K562 (cell line): ENCODE results near the gene ASB6. TPM values are rescaled to one million over a fixed set of nuclear protein-coding genes. Genes with fewer than 3 reads are reported as not detected.
A peak's percentile ranks its signal among the peaks of the same experiment; 100 is the strongest.

Experiments
- ATAC-seq: fragments of 200-7000 bp; cut with Tn5 transposase; 3 replicates; pipeline ENCODE4 v1.9.1; 2020; ENCODE audit warnings: moderate library complexity
- BruUV-seq: library from RNA; stranded (reverse); fragments of 400-500 nt; replicated peaks from 2 replicates; lab custom pipeline; 2021; lab: Mats Ljungman, UMichigan
- CTCF ChIA-PET: fragments of 300-600 bp; formaldehyde crosslinking; extraction: SDS; loops from one replicate; lab custom pipeline; 2021; ENCODE audit warnings: low intra/inter-chr PET ratio; lab: Yijun Ruan, JAX
- POLR2A ChIA-PET: fragments of 300-600, 350-650 bp; sonication (Branson Sonifier 250); formaldehyde crosslinking; extraction: SDS; loops from one replicate; lab custom pipeline; 2021; ENCODE audit warnings: antibody characterized with exemption, inconsistent platforms; lab: Yijun Ruan, JAX
- DNase-seq, 4 experiments: peaks; one replicate each; pipeline versions ENCODE4 v3.0.0 to v3.0.0-alpha.2; 2011 to 2018; ENCODE audit warnings: low spot score in 3 of 4, mixed read lengths in 3 of 4; ENCODE audit errors: extremely low read depth in 1 of 4
- FAIRE-seq: peaks from 2 replicates; lab custom pipeline; 2011; peaks lifted over from hg19 to GRCh38; lab: Jason Lieb, UNC
- H2AFZ ChIP-seq: 2 replicates; pipeline ENCODE4 v1.6.0; 2011; ENCODE audit warnings: low read depth, low read length, control low read depth, inconsistent platforms
- H3K27ac ChIP-seq: fragments of 200-600 bp; 3 replicates; pipeline ENCODE4 v1.8.0; 2011; ENCODE audit warnings: low read depth, mild to moderate bottlenecking, control low read depth, inconsistent platforms, low read length, moderate library complexity, mixed read lengths; ENCODE audit errors: extremely low read depth
- H3K27me3 ChIP-seq, 2 experiments: fragments of 300-600 bp in 1 of 2; 2 replicates in 1 of 2; 3 replicates in 1 of 2; pipeline versions ENCODE4 v1.6.0 to v1.8.0; 2011; ENCODE audit warnings: inconsistent platforms in 2 of 2, low read length in 2 of 2, mild to moderate bottlenecking in 1 of 2, mixed read lengths in 1 of 2, moderate library complexity in 1 of 2; ENCODE audit not compliant: control insufficient read depth in 2 of 2, insufficient read depth in 2 of 2
- H3K36me3 ChIP-seq: fragments of 300-600 bp; 3 replicates; pipeline ENCODE4 v1.8.0; 2011; ENCODE audit warnings: mild to moderate bottlenecking, low read length, inconsistent platforms; ENCODE audit not compliant: control insufficient read depth, insufficient read depth
- H3K4me1 ChIP-seq, 2 experiments: fragments of 200-600 bp in 1 of 2; replicated peaks in 1 of 2; 2 replicates in 1 of 2; 3 replicates in 1 of 2; pipeline versions ENCODE4 v1.5.1 to v1.8.0; 2011; ENCODE audit warnings: inconsistent platforms in 2 of 2, low read length in 2 of 2, mild to moderate bottlenecking in 1 of 2, mixed read lengths in 1 of 2, moderate library complexity in 1 of 2; ENCODE audit not compliant: control insufficient read depth in 2 of 2, insufficient read depth in 2 of 2
- H3K4me2 ChIP-seq: 2 replicates; pipeline ENCODE4 v1.6.1; 2011; ENCODE audit warnings: low read length, control low read depth, inconsistent platforms, mixed read lengths; ENCODE audit not compliant: insufficient read depth
- H3K4me3 ChIP-seq: fragments of 200-600 bp; sonication (generic), shearing (Covaris generic); 2 replicates; pipeline ENCODE4 v1.5.1; 2016; ENCODE audit warnings: control low read depth, inconsistent platforms
- H3K79me2 ChIP-seq: fragments of 200-600 bp; 3 replicates; pipeline ENCODE4 v1.8.0; 2011; ENCODE audit warnings: low read length, inconsistent platforms; ENCODE audit not compliant: control insufficient read depth, insufficient read depth
- H3K9ac ChIP-seq, 2 experiments: 2 replicates each; pipeline versions ENCODE4 v1.6.0 to v1.6.1; 2011; ENCODE audit warnings: low read depth in 2 of 2, low read length in 2 of 2, control low read depth in 1 of 2, inconsistent platforms in 1 of 2, mild to moderate bottlenecking in 1 of 2, mixed read lengths in 1 of 2; ENCODE audit not compliant: insufficient read depth in 1 of 2
- H3K9me1 ChIP-seq: one replicate; pipeline ENCODE4 v1.6.0; 2011; ENCODE audit warnings: inconsistent platforms, mild to moderate bottlenecking, low read length, moderate library complexity; ENCODE audit not compliant: control insufficient read depth, insufficient read depth
- H3K9me3 ChIP-seq: replicated peaks from 2 replicates; pipeline ENCODE4 v1.5.1; 2011; ENCODE audit warnings: low read depth, low read length, inconsistent platforms; ENCODE audit not compliant: control insufficient read depth, insufficient read depth
- H4K20me1 ChIP-seq: replicated peaks from 2 replicates; pipeline ENCODE4 v1.6.1; 2011; ENCODE audit warnings: low read length, inconsistent platforms, mixed read lengths; ENCODE audit not compliant: control insufficient read depth, insufficient read depth
- MBD2 ChIP-seq: sonication (generic); IDR thresholded peaks from 2 replicates; pipeline ENCODE4 v1.6.1; 2016; ENCODE audit warnings: low read depth, borderline replicate concordance
- MEF2A ChIP-seq: IDR thresholded peaks from 2 replicates; pipeline ENCODE4 v1.6.1; 2011; ENCODE audit warnings: low read depth, mild to moderate bottlenecking, low read length, moderate library complexity; ENCODE audit not compliant: control insufficient read depth
- NFATC3 ChIP-seq: fragments of 450-650 bp; IDR thresholded peaks from 2 replicates; pipeline ENCODE4 v1.6.1; 2017; ENCODE audit warnings: mild to moderate bottlenecking
- PBX2 ChIP-seq, 2 experiments: IDR thresholded peaks in 1 of 2; conservative IDR thresholded peaks in 1 of 2; 2 replicates each; pipeline ENCODE4 v1.6.1; 2016; ENCODE audit warnings: low read depth in 2 of 2, mild to moderate bottlenecking in 1 of 2, missing compliant biosample characterization in 1 of 2, missing genetic modification characterization in 1 of 2, moderate library complexity in 1 of 2
- SLC30A9 ChIP-seq: fragments of 250-450 bp; sonication (Bioruptor Pico); IDR thresholded peaks from 2 replicates; pipeline ENCODE4 v1.8.0; 2022; ENCODE audit warnings: mild to moderate bottlenecking, moderate library complexity
- ZKSCAN1 ChIP-seq: fragments of 150-350 bp; IDR thresholded peaks from 2 replicates; pipeline ENCODE4 v1.6.1; 2016; ENCODE audit warnings: low read depth, low read length
- ZNF740 ChIP-seq, 3 experiments: fragments of 200-800 bp in 1 of 3; sonication (Bioruptor generic) in 1 of 3; sonication (generic) in 1 of 3; formaldehyde crosslinking in 1 of 3; IDR thresholded peaks; 2 replicates each; pipeline versions ENCODE4 v1.6.1 to v1.8.0; 2016 to 2022; ENCODE audit warnings: mild to moderate bottlenecking in 2 of 3, missing compliant biosample characterization in 2 of 3, missing genetic modification characterization in 2 of 3, missing genetic modification reagents in 1 of 3
- WGBS: fragments of 100-300 bp; shearing (Covaris generic); methylation state at CpG from one replicate; pipeline ENCODE4 v1.1.6; 2016; ENCODE audit warnings: low coverage, mixed read lengths; ENCODE audit not compliant: insufficient coverage; ENCODE audit errors: missing lambda C conversion rate; 5-methylcytosine and 5-hydroxymethylcytosine counted together
- in situ Hi-C: fragments of 300-500 bp; cut with MboI; formaldehyde crosslinking; loops from 4 replicates; pipeline ENCODE4 v1.15.0; 2018; ENCODE audit warnings: inconsistent platforms, mixed read lengths
- intact Hi-C: fragments of 100-400 bp; cut with micrococcal nuclease; formaldehyde crosslinking; loops from 2 replicates; pipeline ENCODE4 v1.14.2; 2022
- polyA plus RNA-seq, 8 experiments: library from polyadenylated mRNA; depleted of rRNA in 4 of 8; stranded (reverse) in 5 of 8; unstranded in 3 of 8; fragments of >200 nt; fragmentation: Nextera tagmentation in 2 of 8; fragmentation: Illumina TruSeq in 1 of 8; extraction: Ambion mirVana in 2 of 8; extraction: Trizol in 1 of 8; gene quantifications; 2 replicates each; pipeline versions ENCODE4 v1.2.1 to v1.2.3, GENCODE V29; 2011 to 2014; ENCODE audit warnings: inconsistent platforms in 1 of 8, missing spikeins in 1 of 8
- total RNA-seq, 7 experiments: library from RNA; depleted of rRNA in 6 of 7; stranded (reverse); fragments of >200 nt in 6 of 7; fragmentation: Illumina TruSeq in 2 of 7; extraction: Trizol in 2 of 7; gene quantifications; 2 replicates each; pipeline versions ENCODE4 v1.2.1 to v1.2.3, GENCODE V29; 2011 to 2021; ENCODE audit warnings: low replicate concordance in 1 of 7

The ASB6 gene
- total and polyA plus RNA-seq, 9 of the 15 experiments (the other 6 are each of a cell fraction or from before 2014, with no cell fraction given), result 0.92 to 17.8 (median 11.3) TPM

GRCh38 chr9:129654554-129655040 lies 12.6 kb upstream of the ASB6 start (continued):
- TF ChIP-seq PBX2 (CRISPR knock-in tag; IDR thresholded peaks at IDR 0.05; ENCODE audit: low read depth) (no peak), PBX2 (tag; conservative IDR thresholded peaks at IDR 0.05; ENCODE audit: low read depth) (0 out of 2 replicates have a peak, but pooled peaks have one; percentile 12), ZNF740 (CRISPR knock-in tag; IDR thresholded peaks at IDR 0.05) (peak; percentile 80), ZNF740 (tag; IDR thresholded peaks at IDR 0.05) (no peak), NFATC3 (no peak)

- H3K4me1 ChIP-seq, result peaks cover 0 to 12% of the 10 kb centered on the region in 2 experiments; a peak in 2 of 5 replicates
- CTCF ChIA-PET, result no interaction called here
- H3K4me2 ChIP-seq, result no peak overlapping the region
These were observed 12.0 kb upstream of the ASB6 start for GRCh38 chr9:129653823-129654553.

More at GRCh38 chr9:129653823-129654553, 12.0 kb upstream of the ASB6 start:
- no peak overlapping the region for H3K9ac ChIP-seq
- TF ChIP-seq MBD2 (no peak), SLC30A9 (no peak), MEF2A (no peak), ZKSCAN1 (no peak)
- POLR2A ChIA-PET, result no interaction called here
- 20% methylated on average over 14 of the region's 19 CpGs for WGBS
- no peak overlapping the region for H3K4me3 ChIP-seq
- H3K36me3 ChIP-seq, result no peaks in the 10 kb centered on the region
- BruUV-seq, result no TSS peak
- FAIRE-seq (no peak), DNase-seq (no peak), ATAC-seq (no peak)
- no peak overlapping the region for H2AFZ ChIP-seq
- peaks cover 25 to 39% of the 10 kb centered on the region in 2 experiments; a peak in 4 of 5 replicates for H3K27me3 ChIP-seq
- no peaks in the 10 kb centered on the region for H3K79me2 ChIP-seq
- no peaks in the 10 kb centered on the region; the same call in 1 of the 2 replicates for H4K20me1 ChIP-seq
- H3K27ac ChIP-seq, result no peak overlapping the region
- in situ Hi-C loops (loop anchor here (25.0 kb wide), 1 partner anchor 683 kb away; no protein-coding TSS in a partner anchor), intact Hi-C loops (no loop called here)
- H3K9me1 ChIP-seq, result no peaks in the 10 kb centered on the region
- no peaks in the 10 kb centered on the region for H3K9me3 ChIP-seq
